BE2C (cell line): ENCODE results near the gene CORO1C.

ENCODE experiments used
- DNase-seq: peaks from one replicate; pipeline ENCODE4 v3.0.0-alpha.2; 2020
- H3K27me3 ChIP-seq: fragments of 250-450 bp; sonication (Bioruptor Pico); 2 replicates; pipeline ENCODE4 v1.5.1; 2020; ENCODE audit warnings: mild to moderate bottlenecking
- H3K36me3 ChIP-seq: fragments of 250-450 bp; sonication (Bioruptor Pico); 2 replicates; pipeline ENCODE4 v1.5.1; 2020; ENCODE audit warnings: mild to moderate bottlenecking
- H3K4me1 ChIP-seq: fragments of 250-450 bp; sonication (Bioruptor Pico); 2 replicates; pipeline ENCODE4 v1.5.1; 2020
- H3K4me3 ChIP-seq: 2 replicates; pipeline ENCODE4 v1.5.1; 2011; ENCODE audit warnings: low read depth, low read length
- H3K9me3 ChIP-seq: fragments of 250-450 bp; sonication (Bioruptor Pico); 2 replicates; pipeline ENCODE4 v1.5.1; 2020
- CTCF ChIP-seq: IDR thresholded peaks from 2 replicates; pipeline ENCODE4 v1.5.1; 2012; ENCODE audit warnings: mild to moderate bottlenecking, low read depth, low read length

The CORO1C gene

GRCh38 chr12:108646600-108647579, 84.4 kb downstream of the CORO1C start:
- peaks cover 10% of the 10 kb centered on the region for H3K4me1 ChIP-seq
- H3K27me3 ChIP-seq, result no peaks in the 10 kb centered on the region
- H3K4me3 ChIP-seq, result no peak overlapping the region
- TF ChIP-seq CTCF, result no peak
- H3K36me3 ChIP-seq, result peaks cover 52% of the 10 kb centered on the region
- H3K9me3 ChIP-seq, result no peaks in the 10 kb centered on the region
- DNase-seq, result no peak

GRCh38 chr12:108645686-108646599, 85.4 kb downstream of the CORO1C start:
- no peak overlapping the region for H3K4me3 ChIP-seq
- H3K27me3 ChIP-seq, result no peaks in the 10 kb centered on the region
- H3K4me1 ChIP-seq, result peaks cover 10% of the 10 kb centered on the region
- no peaks in the 10 kb centered on the region for H3K9me3 ChIP-seq
- peaks cover 44% of the 10 kb centered on the region for H3K36me3 ChIP-seq
- DNase-seq, result no peak
- TF ChIP-seq CTCF, result no peak

GRCh38 chr12:108644811-108645120, 86.6 kb downstream of the CORO1C start:
- H3K36me3 ChIP-seq, result peaks cover 38% of the 10 kb centered on the region

GRCh38 chr12:108643941-108644810, 87.1 kb downstream of the CORO1C start:
- peaks cover 10% of the 10 kb centered on the region for H3K4me1 ChIP-seq
- TF ChIP-seq CTCF, result no peak
- H3K36me3 ChIP-seq, result peaks cover 32% of the 10 kb centered on the region
- H3K9me3 ChIP-seq, result no peaks in the 10 kb centered on the region
- no peak overlapping the region for H3K4me3 ChIP-seq
- DNase-seq, result no peak
- H3K27me3 ChIP-seq, result no peaks in the 10 kb centered on the region

More at GRCh38 chr12:108644811-108645120, 86.6 kb downstream of the CORO1C start:
- no peak for DNase-seq
- TF ChIP-seq CTCF, result no peak
- H3K27me3 ChIP-seq, result no peaks in the 10 kb centered on the region
- no peak overlapping the region for H3K4me3 ChIP-seq
- peaks cover 10% of the 10 kb centered on the region for H3K4me1 ChIP-seq
- no peaks in the 10 kb centered on the region for H3K9me3 ChIP-seq

GRCh38 chr12:108642899-108643654, 88.2 kb downstream of the CORO1C start:
- no peaks in the 10 kb centered on the region for H3K9me3 ChIP-seq
- H3K4me1 ChIP-seq, result peaks cover 10% of the 10 kb centered on the region
- H3K4me3 ChIP-seq, result no peak overlapping the region
- no peak for TF ChIP-seq CTCF
- no peaks in the 10 kb centered on the region for H3K27me3 ChIP-seq
- no peak for DNase-seq
- H3K36me3 ChIP-seq, result peaks cover 24% of the 10 kb centered on the region
